Activated CD4-positive, alpha-beta T cell treated with anti-CD3 and anti-CD28 coated beads, Interleukin-2, amount 10 ng/mL, durations not matched to agents 24 days and 14 days (primary cell): ENCODE results near the gene HSPB2. TPM values are rescaled to one million over a fixed set of nuclear protein-coding genes. Genes with fewer than 3 reads are reported as not detected.

Experiments used
- DNase-seq: peaks from one replicate; pipeline ENCODE4 v3.0.0; 2022
- H3K27ac Mint-ChIP-seq: one replicate; pipeline ENCODE4 v1.8.0; 2022; ENCODE audit warnings: mild to moderate bottlenecking, mixed read lengths
- H3K27me3 Mint-ChIP-seq: one replicate; pipeline ENCODE4 v1.8.0; 2022; ENCODE audit warnings: mixed read lengths
- H3K36me3 Mint-ChIP-seq: one replicate; pipeline ENCODE4 v1.8.0; 2022; ENCODE audit warnings: low read depth, mild to moderate bottlenecking, mixed read lengths
- H3K4me1 Mint-ChIP-seq: one replicate; pipeline ENCODE4 v1.8.0; 2021; ENCODE audit warnings: mixed read lengths
- H3K4me3 Mint-ChIP-seq: one replicate; pipeline ENCODE4 v1.8.0; 2022; ENCODE audit warnings: mild to moderate bottlenecking, moderate library complexity, mixed read lengths
- H3K9me3 Mint-ChIP-seq: one replicate; pipeline ENCODE4 v1.8.0; 2021; ENCODE audit warnings: mixed read lengths
- intact Hi-C: fragments of 100-400 bp; cut with micrococcal nuclease; formaldehyde crosslinking; loops from one replicate; pipeline ENCODE4 v1.15.1; 2023
- total RNA-seq: library from RNA; stranded (reverse); gene quantifications from 2 replicates; pipeline ENCODE4 v1.2.3, GENCODE V29; 2022

HSPB2 gene
- total RNA-seq, 1 donor from 2014 or later, result not detected

DNA sequence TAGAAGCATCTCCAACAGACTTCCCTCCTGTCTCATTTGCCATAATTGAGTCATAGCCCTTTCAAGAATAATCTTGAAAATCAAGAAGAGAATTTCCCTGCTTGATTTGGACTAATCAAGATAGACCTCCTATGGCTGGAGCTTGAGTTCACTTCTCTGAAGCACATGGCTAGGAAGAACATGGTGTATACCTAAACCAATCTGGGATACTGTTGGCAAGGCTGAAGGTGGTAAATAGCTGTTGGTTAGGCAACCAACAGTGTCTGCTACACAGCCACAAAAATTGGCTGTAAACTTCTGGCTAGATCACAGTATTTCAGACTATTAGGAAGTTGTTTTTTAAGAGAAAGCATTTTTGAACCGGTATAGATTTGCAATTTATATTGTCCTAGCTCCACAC is 5.9 kb upstream of the HSPB2 start:
- H3K4me3 Mint-ChIP-seq, result no peak overlapping the region
- intact Hi-C loops, result no loop called here
- H3K36me3 Mint-ChIP-seq, result no peaks in the 10 kb centered on the region
- DNase-seq, result no peak
- no peaks in the 10 kb centered on the region for H3K9me3 Mint-ChIP-seq
- H3K27me3 Mint-ChIP-seq, result peaks cover 41% of the 10 kb centered on the region
- no peak overlapping the region for H3K27ac Mint-ChIP-seq
- peaks cover 1% of the 10 kb centered on the region for H3K4me1 Mint-ChIP-seq

- H3K27me3 Mint-ChIP-seq, result peaks cover 48% of the 10 kb centered on the region
- no peaks in the 10 kb centered on the region for H3K36me3 Mint-ChIP-seq
- H3K4me3 Mint-ChIP-seq, result no peak overlapping the region
- H3K4me1 Mint-ChIP-seq, result peaks cover 1% of the 10 kb centered on the region
- intact Hi-C loops, result no loop called here
- no peaks in the 10 kb centered on the region for H3K9me3 Mint-ChIP-seq
- no peak for DNase-seq
- H3K27ac Mint-ChIP-seq, result no peak overlapping the region
Observed at GRCh38 chr11:111908639-111909305, 3.8 kb upstream of the HSPB2 start.

DNA sequence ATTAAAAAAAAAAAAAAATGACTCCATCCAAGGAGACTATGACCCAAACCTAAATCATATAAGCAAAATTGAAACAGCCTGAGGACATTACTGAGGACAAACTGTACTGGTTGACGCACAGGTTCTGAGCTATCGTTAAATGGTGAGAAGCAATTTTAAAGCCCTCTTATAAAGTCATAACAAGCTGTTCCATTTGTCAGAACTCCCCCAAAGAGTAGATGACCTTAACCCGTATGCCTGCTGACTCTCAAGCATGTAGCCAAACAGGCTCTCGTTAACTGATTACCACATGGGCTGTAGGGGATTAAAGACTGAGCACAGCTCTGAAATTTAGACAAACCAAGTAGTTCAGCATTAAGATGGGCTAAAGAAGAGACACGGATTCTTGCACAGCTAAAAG is 3.2 kb upstream of the HSPB2 start:
- H3K36me3 Mint-ChIP-seq, result no peaks in the 10 kb centered on the region
- H3K9me3 Mint-ChIP-seq, result no peaks in the 10 kb centered on the region
- intact Hi-C loops, result no loop called here
- peaks cover 1% of the 10 kb centered on the region for H3K4me1 Mint-ChIP-seq
- H3K27me3 Mint-ChIP-seq, result peaks cover 53% of the 10 kb centered on the region
- DNase-seq, result no peak
- no peak overlapping the region for H3K4me3 Mint-ChIP-seq
- no peak overlapping the region for H3K27ac Mint-ChIP-seq

GRCh38 chr11:111910676-111911562 is 1.6 kb upstream of the HSPB2 start:
- H3K4me1 Mint-ChIP-seq, result peaks cover 1% of the 10 kb centered on the region
- DNase-seq, result no peak
- H3K9me3 Mint-ChIP-seq, result no peaks in the 10 kb centered on the region
- H3K36me3 Mint-ChIP-seq, result no peaks in the 10 kb centered on the region
- peaks cover 58% of the 10 kb centered on the region for H3K27me3 Mint-ChIP-seq
- intact Hi-C loops, result no loop called here
- no peak overlapping the region for H3K4me3 Mint-ChIP-seq
- no peak overlapping the region for H3K27ac Mint-ChIP-seq

- Mint-ChIP-seq H3K27me3 (peaks cover 61% of the 10 kb centered on the region), H3K36me3 (no peaks in the 10 kb centered on the region), H3K4me3 (no peak within 1 kb of the TSS), H3K9me3 (no peaks in the 10 kb centered on the region), H3K4me1 (no peaks in the 10 kb centered on the region), H3K27ac (no peak within 1 kb of the TSS)
- no peak for DNase-seq
- intact Hi-C loops, result no loop called here
Observed at GRCh38 chr11:111911563-111912401, 752 bp upstream of the HSPB2 start, which contains the start of gene CRYAB. CRYAB (minus strand) TSS chr11:111911770; CDS start chr11:111911724, 46 bp downstream.

DNA sequence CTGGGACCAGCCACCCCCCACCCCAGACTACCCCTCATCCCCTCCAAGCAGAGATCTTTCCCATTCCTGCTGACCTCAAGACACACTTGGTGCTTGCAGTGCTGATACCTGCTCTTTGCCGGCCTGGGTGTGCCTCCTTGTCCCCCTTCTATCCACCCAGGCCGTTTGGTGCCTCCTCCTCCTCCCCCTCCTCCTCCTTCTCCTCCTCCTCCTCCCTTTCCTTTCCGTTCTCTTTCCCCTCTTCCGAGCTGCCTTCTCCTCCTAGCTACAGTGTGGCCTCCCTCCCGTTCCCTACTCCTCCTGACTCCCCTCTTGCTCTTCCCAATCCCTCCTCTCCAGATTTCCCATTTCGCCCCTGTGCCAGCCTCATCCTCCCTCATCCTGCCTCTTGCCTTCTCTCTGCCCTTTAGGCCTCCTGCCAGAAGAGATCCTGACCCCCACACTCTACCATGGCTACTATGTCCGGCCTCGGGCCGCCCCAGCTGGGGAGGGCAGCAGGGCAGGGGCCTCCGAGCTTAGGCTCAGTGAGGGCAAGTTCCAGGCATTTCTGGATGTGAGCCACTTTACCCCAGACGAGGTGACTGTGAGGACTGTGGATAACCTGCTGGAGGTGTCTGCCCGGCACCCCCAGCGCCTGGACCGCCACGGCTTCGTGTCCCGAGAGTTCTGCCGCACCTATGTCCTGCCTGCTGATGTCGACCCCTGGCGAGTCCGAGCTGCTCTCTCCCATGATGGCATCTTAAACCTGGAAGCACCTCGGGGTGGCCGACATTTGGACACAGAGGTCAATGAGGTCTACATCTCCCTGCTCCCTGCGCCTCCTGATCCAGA is 712 bp downstream of the HSPB2 start:
- H3K9me3 Mint-ChIP-seq, result no peaks in the 10 kb centered on the region
- H3K4me1 Mint-ChIP-seq, result no peaks in the 10 kb centered on the region
- H3K27ac Mint-ChIP-seq, result no peak overlapping the region
- DNase-seq, result no peak
- no peak overlapping the region for H3K4me3 Mint-ChIP-seq
- no peaks in the 10 kb centered on the region for H3K36me3 Mint-ChIP-seq
- peaks cover 60% of the 10 kb centered on the region for H3K27me3 Mint-ChIP-seq
- intact Hi-C loops, result no loop called here

- intact Hi-C loops, result no loop called here
- no peak overlapping the region for H3K27ac Mint-ChIP-seq
- no peak overlapping the region for H3K4me3 Mint-ChIP-seq
- no peaks in the 10 kb centered on the region for H3K36me3 Mint-ChIP-seq
- peaks cover 58% of the 10 kb centered on the region for H3K27me3 Mint-ChIP-seq
- H3K4me1 Mint-ChIP-seq, result no peaks in the 10 kb centered on the region
- no peaks in the 10 kb centered on the region for H3K9me3 Mint-ChIP-seq
- DNase-seq, result no peak
Observed at GRCh38 chr11:111913997-111914396, 1.5 kb downstream of the HSPB2 start.

- Mint-ChIP-seq H3K27ac (no peak overlapping the region), H3K27me3 (peaks cover 44% of the 10 kb centered on the region), H3K4me1 (no peaks in the 10 kb centered on the region), H3K4me3 (no peak overlapping the region), H3K9me3 (no peaks in the 10 kb centered on the region), H3K36me3 (no peaks in the 10 kb centered on the region)
- no peak for DNase-seq
- intact Hi-C loops, result no loop called here
Observed at GRCh38 chr11:111916768-111917167, 4.2 kb downstream of the HSPB2 start.

DNA sequence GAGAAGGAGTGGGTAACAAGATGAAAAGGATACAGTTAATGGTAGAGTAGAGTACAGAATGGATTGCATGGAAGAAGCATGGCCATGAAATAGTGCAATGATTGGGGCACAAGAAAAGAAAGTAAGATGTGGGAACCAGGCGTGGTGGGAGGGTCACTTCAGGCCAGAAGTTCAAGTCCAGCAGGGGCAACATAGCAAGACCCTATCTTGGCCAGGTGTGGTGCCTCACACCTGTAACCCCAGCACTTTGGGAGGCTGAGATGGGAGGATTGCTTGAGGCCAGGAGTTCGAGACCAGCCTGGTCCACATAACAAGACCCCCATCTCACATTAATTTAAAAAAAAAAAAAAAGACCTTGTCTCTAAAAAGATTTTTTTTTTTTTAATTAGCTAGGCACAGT is 4.8 kb downstream of the HSPB2 start:
- no peaks in the 10 kb centered on the region for H3K36me3 Mint-ChIP-seq
- no peak for DNase-seq
- H3K27ac Mint-ChIP-seq, result no peak overlapping the region
- intact Hi-C loops, result no loop called here
- no peaks in the 10 kb centered on the region for H3K9me3 Mint-ChIP-seq
- no peak overlapping the region for H3K4me3 Mint-ChIP-seq
- H3K4me1 Mint-ChIP-seq, result no peaks in the 10 kb centered on the region
- H3K27me3 Mint-ChIP-seq, result peaks cover 41% of the 10 kb centered on the region

- Mint-ChIP-seq H3K27ac (no peak overlapping the region), H3K27me3 (peaks cover 41% of the 10 kb centered on the region), H3K9me3 (no peaks in the 10 kb centered on the region), H3K36me3 (no peaks in the 10 kb centered on the region), H3K4me3 (no peak overlapping the region), H3K4me1 (no peaks in the 10 kb centered on the region)
- DNase-seq, result no peak
- intact Hi-C loops, result no loop called here
Observed at GRCh38 chr11:111917788-111918187, 5.3 kb downstream of the HSPB2 start.

DNA sequence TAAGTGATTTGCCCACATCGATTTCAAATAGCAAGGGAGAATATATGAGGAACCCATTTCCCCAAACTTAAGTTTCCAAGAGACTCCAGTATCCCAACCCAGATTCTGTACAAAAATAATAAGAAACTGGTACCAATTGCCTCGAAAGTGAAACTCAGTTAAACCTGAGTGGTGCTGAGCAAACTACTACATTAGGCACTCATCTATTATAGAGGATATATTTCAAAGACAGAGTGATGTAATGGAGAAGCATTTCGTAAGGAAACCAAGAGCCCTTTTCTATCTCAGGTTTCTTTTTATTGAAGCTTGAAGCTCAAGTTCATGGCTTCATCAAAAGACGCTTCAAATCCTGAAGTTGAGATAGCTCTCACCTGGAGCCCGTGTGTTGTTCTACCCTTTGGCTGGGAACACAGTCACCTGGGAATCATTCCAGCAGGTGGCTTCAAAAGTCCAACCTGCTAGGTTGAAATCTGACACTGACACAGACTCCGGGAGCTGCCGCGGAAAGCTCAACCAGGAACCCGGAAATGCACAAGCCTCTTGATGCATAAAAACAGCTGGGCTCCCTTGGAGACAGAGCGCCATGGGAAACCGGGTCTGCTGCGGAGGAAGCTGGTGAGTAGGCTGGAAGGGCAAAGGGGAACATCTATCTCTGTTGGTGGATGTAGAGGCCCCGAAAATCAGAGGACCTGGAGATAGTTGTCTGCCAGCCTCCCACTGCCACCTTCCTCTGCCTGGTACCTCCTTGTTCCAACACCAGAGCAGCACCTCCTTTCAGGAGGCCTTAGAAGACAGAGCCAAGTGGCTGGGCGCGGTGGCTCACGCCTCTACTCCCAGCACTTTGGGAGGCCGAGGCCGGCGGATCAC is 6.1 kb downstream of the HSPB2 start, which contains the start of gene C11orf52:
C11orf52 (plus strand) TSS at position 524 of the 867 bp plus-strand sequence; CDS start at position 584, 60 bp downstream.
- H3K27me3 Mint-ChIP-seq, result peaks cover 38% of the 10 kb centered on the region
- H3K9me3 Mint-ChIP-seq, result no peaks in the 10 kb centered on the region
- H3K36me3 Mint-ChIP-seq, result no peaks in the 10 kb centered on the region
- H3K4me3 Mint-ChIP-seq, result no peak within 1 kb of the TSS
- DNase-seq, result no peak
- H3K27ac Mint-ChIP-seq, result no peak within 1 kb of the TSS
- intact Hi-C loops, result no loop called here
- no peaks in the 10 kb centered on the region for H3K4me1 Mint-ChIP-seq

DNA sequence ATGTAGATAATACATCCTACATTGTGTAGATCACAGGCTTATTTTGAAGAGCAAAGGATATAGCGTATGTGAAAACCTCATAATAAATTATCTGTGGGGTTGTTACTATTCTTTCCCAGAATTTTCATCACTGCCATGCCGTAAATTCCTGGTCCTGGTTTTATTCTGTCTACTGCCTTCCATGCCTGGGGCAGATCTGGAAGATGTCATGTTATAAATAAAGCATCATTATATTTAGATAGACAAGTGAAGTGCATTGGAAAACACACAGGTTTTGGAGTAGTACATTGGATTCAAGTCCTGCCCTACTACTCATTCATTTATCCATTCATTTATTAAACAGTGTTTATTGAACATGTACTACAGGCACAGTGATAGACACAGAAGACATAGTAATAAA is 8.4 kb downstream of the HSPB2 start:
- Mint-ChIP-seq H3K27ac (no peak overlapping the region), H3K9me3 (no peaks in the 10 kb centered on the region), H3K4me1 (peaks cover 3% of the 10 kb centered on the region), H3K4me3 (no peak overlapping the region), H3K36me3 (no peaks in the 10 kb centered on the region), H3K27me3 (peaks cover 26% of the 10 kb centered on the region)
- no peak for DNase-seq
- intact Hi-C loops, result no loop called here
